GM03348 (cell line): Measurements from ENCODE around the gene MAPT.
"Not testable (repeated sequence)": the region's sequence is repeated elsewhere in the genome, so short reads cannot be mapped to it uniquely, and the experiment has no call there.

Experiments used
- DNase-seq: peaks from one replicate; pipeline ENCODE4 v3.0.0; 2012; ENCODE audit warnings: low spot score

The MAPT gene

DNA sequence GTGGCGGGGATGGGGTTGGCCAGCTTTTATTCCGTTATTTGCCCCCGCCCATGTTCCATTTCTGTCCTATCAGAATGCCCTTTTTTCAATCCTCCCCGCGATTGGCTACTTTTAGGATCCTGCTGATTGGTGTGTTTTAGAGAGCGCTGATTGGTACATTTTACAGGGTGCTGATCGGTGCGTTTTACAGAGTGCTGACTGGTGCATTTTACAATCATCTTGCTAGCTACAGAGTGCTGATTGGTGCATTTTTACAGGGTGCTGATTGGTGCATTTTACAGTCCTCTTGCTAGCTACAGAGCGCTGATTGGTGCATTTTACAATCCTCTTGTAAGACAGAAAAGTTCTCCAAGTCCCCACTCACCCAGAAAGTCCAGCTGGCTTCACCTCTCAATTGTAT, 32.2 kb upstream of the MAPT start:
- DNase-seq: not testable (repeated sequence)

GRCh38 chr17:45863857-45864654, 30.3 kb upstream of the MAPT start:
- DNase-seq: no peak

GRCh38 chr17:45867171-45867570, 27.2 kb upstream of the MAPT start:
- DNase-seq: no peak

GRCh38 chr17:45867702-45868101, 26.7 kb upstream of the MAPT start:
- no peak for DNase-seq

GRCh38 chr17:45868276-45868675, 26.1 kb upstream of the MAPT start:
- DNase-seq: no peak

DNA sequence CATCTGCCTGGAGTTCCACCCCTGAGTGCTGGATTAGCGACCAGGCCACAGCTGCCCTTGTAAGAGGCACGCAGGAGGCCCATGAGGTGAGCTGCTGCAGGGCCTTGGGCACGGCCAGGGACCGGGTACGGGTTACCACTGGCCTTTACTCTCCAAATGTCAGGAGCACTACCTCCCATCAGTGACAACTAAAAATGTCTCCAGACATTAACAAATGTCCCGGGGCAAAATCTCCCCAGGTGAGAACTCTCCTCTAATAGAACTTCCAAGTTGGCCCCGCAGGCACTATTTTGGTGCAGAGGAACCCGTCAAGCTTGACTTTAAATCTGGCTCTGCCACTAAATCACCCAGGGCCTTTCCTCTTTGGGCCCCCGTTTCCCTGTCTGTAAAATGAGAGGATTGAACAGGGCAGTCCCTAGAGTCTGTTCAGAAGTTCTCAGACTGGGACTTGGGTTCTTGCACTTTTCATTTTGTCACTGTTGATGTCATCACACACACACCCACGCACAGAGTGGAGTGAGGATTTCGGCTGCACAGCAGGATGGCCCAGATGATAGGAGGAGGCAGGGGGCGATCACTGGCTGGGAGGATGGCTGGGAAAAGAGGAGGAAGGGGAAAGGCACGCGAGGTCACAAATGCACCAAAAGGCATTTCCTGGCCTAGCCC, 24.5 kb upstream of the MAPT start:
- DNase-seq: no peak

GRCh38 chr17:45870342-45870974, 23.9 kb upstream of the MAPT start:
- DNase-seq: no peak

DNA sequence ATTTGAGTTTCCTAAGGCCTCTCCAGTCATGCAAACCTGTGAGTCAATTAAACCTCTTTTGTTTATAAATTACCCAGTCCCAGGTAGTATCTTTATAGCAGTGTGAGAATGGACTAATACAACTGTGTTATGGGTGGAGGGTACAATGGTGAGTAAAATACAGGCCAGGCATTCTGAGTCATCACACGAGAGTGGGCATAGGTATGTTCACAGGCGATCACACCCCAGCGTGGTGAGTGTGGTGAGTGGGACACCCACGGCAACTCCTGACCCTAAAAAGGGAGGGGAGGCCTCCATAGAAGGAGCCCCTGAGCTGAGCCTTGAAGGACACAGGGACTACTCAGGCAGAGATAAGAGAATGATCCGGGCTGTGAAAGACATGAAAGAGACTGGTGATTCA, 22.6 kb upstream of the MAPT start:
- DNase-seq: no peak

DNA sequence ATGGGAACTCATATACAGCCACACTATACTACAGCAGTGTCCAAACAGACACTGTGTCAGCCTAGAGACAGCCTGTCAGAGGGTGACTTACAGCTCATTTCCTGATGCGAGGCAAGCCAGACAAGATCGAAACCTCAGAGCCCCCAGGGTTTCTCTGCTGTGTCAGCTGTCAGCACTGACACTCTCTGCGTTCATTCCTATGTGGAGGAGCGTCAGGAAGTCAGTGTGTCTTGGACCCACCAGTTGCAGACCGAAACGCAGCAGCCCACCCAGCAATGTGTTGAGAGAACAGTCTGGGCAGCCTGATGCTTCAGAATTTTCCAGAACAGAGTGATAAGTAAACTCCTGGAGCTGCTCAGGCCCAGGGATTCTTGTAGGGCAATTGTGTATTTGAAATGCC, 20.6 kb upstream of the MAPT start:
- no peak for DNase-seq

DNA sequence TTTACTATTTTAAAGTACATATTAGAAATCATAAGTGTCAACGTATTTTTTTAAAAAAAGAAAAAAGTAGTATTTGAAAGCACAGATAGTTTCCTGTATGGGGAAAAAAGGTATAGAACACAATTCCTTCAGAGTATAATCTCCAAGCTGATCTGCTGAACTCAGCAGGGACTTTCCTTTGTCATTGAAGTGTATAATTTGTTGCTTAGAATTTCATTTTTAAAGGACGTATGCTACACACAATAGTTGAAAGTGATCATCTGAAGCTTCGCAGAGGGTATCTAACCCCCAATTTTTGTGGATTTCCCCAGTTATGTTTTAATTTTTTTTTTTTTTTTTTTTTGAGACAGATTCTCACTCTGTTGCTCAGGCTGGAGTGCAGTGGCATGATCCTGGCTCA, 20.2 kb upstream of the MAPT start:
- DNase-seq: no peak

GRCh38 chr17:45876539-45876938, 17.8 kb upstream of the MAPT start:
- no peak for DNase-seq

GRCh38 chr17:45877467-45877866, 16.9 kb upstream of the MAPT start:
- no peak for DNase-seq

GRCh38 chr17:45883063-45883462, 11.3 kb upstream of the MAPT start:
- no peak for DNase-seq

DNA sequence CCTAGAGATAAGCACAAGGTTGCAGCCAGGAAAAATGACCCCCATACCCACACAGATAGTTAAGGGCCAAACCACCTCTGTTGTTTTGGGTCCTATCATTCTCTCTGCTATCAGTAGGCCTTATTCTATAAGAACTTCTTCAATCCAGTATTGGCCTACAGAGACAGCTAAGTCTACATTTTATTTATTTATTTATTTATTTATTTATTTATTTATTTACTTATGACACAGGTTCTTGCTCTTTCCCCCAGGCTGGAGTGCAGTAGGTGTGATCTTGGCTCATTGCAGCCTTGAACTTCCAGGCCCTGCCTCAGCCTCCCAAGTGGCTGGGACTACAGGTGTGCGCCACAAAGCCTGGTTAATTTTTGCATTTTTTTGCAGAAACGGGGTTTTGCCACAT, 7.5 kb upstream of the MAPT start:
- DNase-seq: no peak

- DNase-seq: no peak
Observed at GRCh38 chr17:45888392-45888791, 6.0 kb upstream of the MAPT start.

DNA sequence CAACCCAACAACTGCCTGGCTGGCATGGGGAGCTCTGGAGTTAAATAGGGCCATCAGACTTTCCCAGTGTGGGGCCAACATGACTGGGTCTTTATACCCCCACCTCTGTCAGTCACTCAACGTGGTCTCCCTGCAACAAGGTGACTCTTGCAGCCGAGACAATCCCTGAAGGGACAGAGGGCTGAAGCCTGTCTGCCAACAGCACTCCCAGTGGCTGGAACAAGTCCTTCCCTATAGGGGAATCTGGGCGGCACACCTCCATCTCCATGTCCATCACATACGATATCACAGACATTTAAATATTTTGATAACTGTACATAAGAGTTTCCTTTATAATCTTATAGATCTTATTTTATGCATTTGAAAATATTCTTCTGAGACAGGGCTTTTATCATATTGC, 4.8 kb upstream of the MAPT start:
- no peak for DNase-seq

DNA sequence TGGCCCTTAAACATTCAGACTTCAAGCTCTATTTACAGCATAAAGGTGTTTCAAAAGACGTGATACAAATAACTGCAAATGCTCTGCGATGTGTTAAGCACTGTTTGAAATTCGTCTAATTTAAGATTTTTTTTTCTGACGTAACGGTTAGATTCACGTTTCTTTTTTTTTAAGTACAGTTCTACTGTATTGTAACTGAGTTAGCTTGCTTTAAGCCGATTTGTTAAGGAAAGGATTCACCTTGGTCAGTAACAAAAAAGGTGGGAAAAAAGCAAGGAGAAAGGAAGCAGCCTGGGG, 681 bp upstream of the MAPT start:
- DNase-seq: no peak

- no peak for DNase-seq
Observed at GRCh38 chr17:45895304-45895968, 1.1 kb downstream of the MAPT start.

GRCh38 chr17:45895969-45896785, 1.8 kb downstream of the MAPT start:
- DNase-seq: no peak

DNA sequence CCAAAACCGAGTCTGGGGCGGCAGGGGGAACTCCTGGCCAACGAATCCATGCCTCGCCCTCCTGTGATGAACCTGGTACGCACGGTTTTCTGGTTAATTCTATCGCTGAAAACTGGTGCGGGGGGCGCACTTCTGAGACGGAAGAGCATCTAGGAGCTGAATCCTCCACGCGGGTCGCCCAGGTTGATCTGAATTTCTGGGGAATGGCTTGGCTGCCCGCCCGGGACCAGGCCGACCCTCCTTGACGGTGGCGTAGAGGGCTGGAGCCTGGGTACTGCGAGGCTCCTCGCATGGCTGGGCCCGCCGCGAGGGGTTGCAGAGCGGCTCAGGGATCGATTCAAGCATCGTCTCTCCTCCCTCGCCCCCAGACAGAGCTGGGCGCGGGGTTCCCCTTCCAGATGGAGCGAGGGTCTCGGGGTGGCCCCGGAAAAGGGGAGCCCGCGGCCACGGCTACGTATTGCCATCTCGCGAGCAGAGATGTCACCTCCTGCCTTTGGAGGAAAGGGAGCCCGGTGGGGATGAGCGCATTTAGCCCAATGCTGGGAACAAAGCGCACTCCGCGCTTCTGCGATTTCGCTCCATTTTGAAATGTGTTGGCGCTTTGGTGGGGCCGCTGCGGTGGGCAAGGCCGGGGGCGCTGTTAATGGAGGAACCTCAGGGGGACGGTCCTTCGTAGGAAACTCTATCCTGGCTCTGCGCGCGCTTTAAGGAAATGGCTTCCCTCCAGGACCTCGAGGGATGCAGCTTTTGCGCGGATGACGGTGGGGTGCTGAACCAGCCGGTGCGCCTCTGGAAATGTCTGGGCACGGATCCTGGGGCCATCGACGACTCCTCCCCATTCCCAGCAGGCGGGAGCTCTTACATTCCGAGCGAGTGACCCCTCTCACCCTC, 2.7 kb downstream of the MAPT start:
- no peak for DNase-seq

DNA sequence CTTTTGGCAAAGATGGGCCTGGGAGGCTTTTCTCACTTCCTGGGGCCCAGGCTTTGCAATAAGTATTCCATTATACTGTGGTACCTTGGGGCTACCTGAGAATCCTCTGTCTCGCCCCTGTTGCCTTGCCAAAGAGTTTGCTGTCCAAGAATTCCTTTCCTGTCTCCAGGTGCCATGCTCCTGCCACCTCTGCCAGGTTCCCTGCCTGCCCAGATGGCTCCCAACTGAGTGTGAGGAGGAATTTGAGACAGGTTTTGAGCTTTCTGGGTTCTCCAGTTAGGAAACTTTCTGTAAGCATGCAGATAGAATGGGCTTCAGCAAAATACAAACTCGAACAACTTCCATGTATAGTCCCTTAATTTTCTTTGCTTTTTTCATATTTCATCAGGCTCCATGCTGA, 5.8 kb downstream of the MAPT start:
- no peak for DNase-seq
